Thyroid gland (tissue), 4 donors: ENCODE measurements around the gene ITGA5.

Source experiments
- CTCF ChIP-seq, 6 experiments: fragments of 200-600 bp in 3 of 6; fragments of 450-650 bp in 3 of 6; sonication (generic) in 3 of 6; IDR thresholded peaks; one replicate each; pipeline ENCODE4 v1.5.1; 2016 to 2019; ENCODE audit warnings: antibody characterized with exemption in 6 of 6, mild to moderate bottlenecking in 2 of 6, inconsistent platforms in 1 of 6, moderate library complexity in 1 of 6
- POLR2A ChIP-seq, 2 donors: fragments of 450-650 bp; IDR thresholded peaks; one replicate each; pipeline ENCODE4 v1.6.1; 2017; ENCODE audit warnings: antibody characterized with exemption in 2 of 2, mild to moderate bottlenecking in 2 of 2, moderate library complexity in 1 of 2

GRCh38 chr12:54349036-54349435 is 70.0 kb downstream of the ITGA5 start:
- TF ChIP-seq POLR2A (IDR thresholded peaks at IDR 0.05): no peak
- no peak for TF ChIP-seq CTCF (IDR thresholded peaks at IDR 0.05)
